Lung (tissue), 12 donors: ENCODE results near the gene AAMP. TPM values are rescaled to one million over a fixed set of nuclear protein-coding genes. Genes with fewer than 3 reads are reported as not detected.
"Not testable (repeated sequence)": the region's sequence is repeated elsewhere in the genome, so short reads cannot be mapped to it uniquely, and the experiment has no call there.

Source experiments
- ATAC-seq: fragments of 200-7000 bp; cut with Tn5 transposase; one replicate; pipeline ENCODE4 v1.9.1; 2020; ENCODE audit warnings: moderate number of reproducible peaks; ENCODE audit not compliant: insufficient read depth, low FRiP score
- DNase-seq, 3 donors: peaks; one replicate each; pipeline ENCODE4 v3.0.0-alpha.2; 2013 to 2017
- H3K27ac ChIP-seq, 2 donors: one replicate each; pipeline ENCODE4 v1.5.1; 2013; ENCODE audit warnings: mild to moderate bottlenecking in 2 of 2, moderate library complexity in 2 of 2, control low read depth in 1 of 2, inconsistent platforms in 1 of 2, low read depth in 1 of 2, low read length in 1 of 2
- H3K27me3 ChIP-seq, 3 donors: one replicate each; pipeline ENCODE4 v1.5.1; 2013; ENCODE audit warnings: low read length in 2 of 3; ENCODE audit not compliant: control insufficient read depth in 3 of 3, insufficient read depth in 3 of 3
- H3K36me3 ChIP-seq, 4 donors: one replicate each; pipeline ENCODE4 v1.5.1; 2013; ENCODE audit warnings: low read length in 4 of 4, mild to moderate bottlenecking in 1 of 4, moderate library complexity in 1 of 4; ENCODE audit not compliant: control insufficient read depth in 4 of 4, insufficient read depth in 4 of 4
- H3K4me1 ChIP-seq, 5 donors: one replicate each; pipeline ENCODE4 v1.5.1; 2013; ENCODE audit warnings: low read length in 5 of 5, mild to moderate bottlenecking in 2 of 5, moderate library complexity in 1 of 5; ENCODE audit not compliant: control insufficient read depth in 5 of 5, insufficient read depth in 5 of 5
- H3K4me3 ChIP-seq: one replicate; pipeline ENCODE4 v1.5.1; 2013; ENCODE audit warnings: mild to moderate bottlenecking, control low read depth, moderate library complexity
- H3K9ac ChIP-seq, 2 donors: one replicate each; pipeline ENCODE4 v1.5.1; 2013; ENCODE audit warnings: low read length in 2 of 2, control low read depth in 1 of 2; ENCODE audit not compliant: insufficient read depth in 1 of 2
- H3K9me3 ChIP-seq, 4 donors: one replicate each; pipeline ENCODE4 v1.5.1; 2013; ENCODE audit warnings: low read length in 3 of 4, mild to moderate bottlenecking in 1 of 4, moderate library complexity in 1 of 4; ENCODE audit not compliant: control insufficient read depth in 4 of 4, insufficient read depth in 3 of 4
- WGBS, 2 donors: extraction: QIAGEN DNeasy Blood & Tissue Kit; methylation state at CpG; one replicate each; pipeline ENCODE4 v1.1.7; 2013; 5-methylcytosine and 5-hydroxymethylcytosine counted together
- polyA plus RNA-seq, 2 donors: library from polyadenylated mRNA; stranded (reverse); fragments of 200-250 nt; gene quantifications; one replicate each; pipeline ENCODE4 v1.2.1, GENCODE V29; 2013
- total RNA-seq, 2 donors: library from RNA; depleted of rRNA in 1 of 2; stranded (reverse); fragments of >200 nt in 1 of 2; gene quantifications; one replicate each; pipeline ENCODE4 v1.2.1, GENCODE V29; 2014 to 2021
- TF ChIP-seq, protein P1 (sequence below): IDR thresholded peaks from 2 replicates; pipeline ENCODE4 v1.5.1; 2012; ENCODE audit warnings: mild to moderate bottlenecking; ENCODE audit errors: control extremely low read depth, extremely low read depth
- donor health status: control.
- donor health status: control.
- donor health status: Bipolar disorder and iron deficiency.
- donor health status: healthy.
- donor health status: DM: yes; HTN: yes; CAD: no.

The AAMP gene
- total and polyA plus RNA-seq, 4 donors = 62.0 to 193 (median 78.5) TPM

DNA sequence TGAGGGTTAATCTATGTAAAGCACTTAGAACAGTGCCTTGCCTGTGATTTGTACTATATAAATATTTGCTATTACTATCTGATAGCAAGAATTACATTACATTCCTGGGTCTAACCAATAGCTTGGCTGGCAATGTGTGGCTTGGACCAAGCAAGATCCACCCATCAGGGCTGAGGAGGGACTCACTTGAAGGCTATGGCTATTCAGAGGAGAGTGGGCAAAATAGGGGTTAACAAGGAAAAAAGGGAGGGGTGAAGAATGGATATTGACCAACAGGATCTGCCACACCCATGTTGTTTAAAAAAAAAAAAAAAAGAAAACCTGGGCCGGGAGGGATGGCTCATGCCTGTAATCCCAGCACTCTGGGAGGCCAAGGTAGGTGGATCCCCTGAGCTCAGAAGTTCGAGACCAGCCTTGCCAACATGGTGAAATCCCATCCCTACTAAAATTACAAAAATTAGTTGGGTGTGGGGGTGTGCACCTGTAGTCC, 42.4 kb upstream of the AAMP start:
- Histone ChIP-seq H3K36me3 (no peaks in the 10 kb centered on the region), H3K27ac (peak overlapping the region in 1 of 2 donors; percentile 40), H3K27me3 (no peaks in the 10 kb centered on the region), H3K9me3 (no peaks in the 10 kb centered on the region), H3K9ac (no peak overlapping the region), H3K4me1 (peaks cover 0 to 13% (median 6%) of the 10 kb centered on the region in 5 donors), H3K4me3 (no peak overlapping the region)
- DNase-seq (peak in 1 of 3 donors; percentile 55), ATAC-seq (no peak)
- 36 to 56% methylated on average over 2 of the region's 2 CpGs for WGBS, 2 donors
- TF ChIP-seq, protein P1, sequence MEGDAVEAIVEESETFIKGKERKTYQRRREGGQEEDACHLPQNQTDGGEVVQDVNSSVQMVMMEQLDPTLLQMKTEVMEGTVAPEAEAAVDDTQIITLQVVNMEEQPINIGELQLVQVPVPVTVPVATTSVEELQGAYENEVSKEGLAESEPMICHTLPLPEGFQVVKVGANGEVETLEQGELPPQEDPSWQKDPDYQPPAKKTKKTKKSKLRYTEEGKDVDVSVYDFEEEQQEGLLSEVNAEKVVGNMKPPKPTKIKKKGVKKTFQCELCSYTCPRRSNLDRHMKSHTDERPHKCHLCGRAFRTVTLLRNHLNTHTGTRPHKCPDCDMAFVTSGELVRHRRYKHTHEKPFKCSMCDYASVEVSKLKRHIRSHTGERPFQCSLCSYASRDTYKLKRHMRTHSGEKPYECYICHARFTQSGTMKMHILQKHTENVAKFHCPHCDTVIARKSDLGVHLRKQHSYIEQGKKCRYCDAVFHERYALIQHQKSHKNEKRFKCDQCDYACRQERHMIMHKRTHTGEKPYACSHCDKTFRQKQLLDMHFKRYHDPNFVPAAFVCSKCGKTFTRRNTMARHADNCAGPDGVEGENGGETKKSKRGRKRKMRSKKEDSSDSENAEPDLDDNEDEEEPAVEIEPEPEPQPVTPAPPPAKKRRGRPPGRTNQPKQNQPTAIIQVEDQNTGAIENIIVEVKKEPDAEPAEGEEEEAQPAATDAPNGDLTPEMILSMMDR = no peak

DNA sequence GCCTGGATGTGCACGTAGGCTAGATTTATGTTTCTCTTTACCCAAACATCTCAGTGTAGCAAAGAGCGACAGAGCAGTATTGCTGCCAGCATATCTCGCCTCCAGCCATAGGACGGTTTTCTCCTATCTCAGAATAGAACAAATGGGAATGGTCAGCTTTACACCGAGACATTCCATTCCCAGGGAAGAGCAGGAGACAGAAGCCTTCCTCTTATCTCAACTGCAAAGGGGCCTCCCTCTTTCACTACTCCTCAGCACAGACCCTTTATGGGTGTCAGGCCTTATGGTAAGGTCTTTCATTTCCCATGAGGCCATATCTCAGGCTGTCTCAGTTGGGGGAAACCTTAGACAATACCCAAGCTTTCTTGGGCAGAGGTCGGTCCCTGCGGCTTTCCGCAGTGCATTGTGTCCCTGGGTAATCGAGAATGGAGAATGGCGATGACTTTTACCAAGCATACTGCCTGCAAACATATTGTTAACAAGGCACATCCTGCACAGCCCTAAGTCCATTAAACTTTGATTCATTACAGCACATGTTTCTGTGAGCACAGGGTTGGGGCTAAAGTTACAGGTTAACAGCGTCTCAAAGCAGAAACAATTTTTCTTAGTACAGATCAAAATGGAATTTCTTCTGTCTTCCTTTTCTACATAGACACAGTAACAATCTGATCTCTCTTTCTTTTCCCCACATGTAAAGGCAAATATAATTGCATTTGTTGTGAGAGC, 41.8 kb upstream of the AAMP start:
- Histone ChIP-seq H3K4me1 (peaks cover 0 to 13% (median 5%) of the 10 kb centered on the region in 5 donors), H3K27ac (peak overlapping the region in 1 of 2 donors; percentile 9)
- not testable (repeated sequence) for DNase-seq, H3K9me3 ChIP-seq, H3K4me3 ChIP-seq, H3K27me3 ChIP-seq, H3K36me3 ChIP-seq, ATAC-seq, H3K9ac ChIP-seq
- WGBS, 2 donors = 74 to 79% methylated on average over 11 of the region's 11 CpGs

DNA sequence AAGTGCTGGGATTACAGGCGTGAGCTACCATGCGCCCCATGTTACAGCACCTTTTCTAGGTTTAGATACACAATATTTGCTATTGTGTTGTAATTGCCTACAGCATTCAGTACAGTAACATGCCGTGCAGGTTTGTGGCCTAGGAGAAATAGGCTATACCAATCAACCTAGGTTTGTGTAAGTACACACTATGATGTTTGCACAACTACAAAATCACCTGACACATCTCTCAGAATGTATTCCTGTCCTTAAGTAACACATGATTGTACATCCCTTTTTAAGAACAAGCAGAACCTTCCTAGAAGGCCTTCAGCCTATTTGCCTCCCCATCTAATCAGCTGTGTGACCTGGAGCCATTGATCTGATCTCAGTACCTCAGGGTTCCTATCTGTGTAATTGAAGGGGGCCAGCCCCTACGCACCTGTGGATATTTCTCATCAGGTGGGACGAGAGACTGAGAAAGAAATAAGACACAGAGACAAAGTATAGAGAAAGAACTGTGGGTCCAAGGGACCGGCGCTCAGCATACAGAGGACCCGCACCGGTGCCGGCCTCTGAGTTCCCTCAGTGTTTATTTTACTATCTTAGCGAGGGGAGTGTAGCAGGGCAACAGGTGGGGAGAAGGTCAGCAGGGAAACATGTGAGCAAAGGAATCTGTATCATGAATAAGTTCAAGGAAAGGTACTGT, 41.1 kb upstream of the AAMP start:
- DNase-seq = no peak
- H3K9ac ChIP-seq = no peak overlapping the region
- no peak for ATAC-seq
- 76 to 85% methylated on average over 11 of the region's 11 CpGs for WGBS, 2 donors
- no peaks in the 10 kb centered on the region for H3K9me3 ChIP-seq
- no peak overlapping the region for H3K27ac ChIP-seq
- TF ChIP-seq, protein P1 = no peak
- no peaks in the 10 kb centered on the region for H3K36me3 ChIP-seq
- H3K27me3 ChIP-seq = no peaks in the 10 kb centered on the region
- H3K4me1 ChIP-seq = peaks cover 0 to 13% (median 5%) of the 10 kb centered on the region in 5 donors
- H3K4me3 ChIP-seq = no peak overlapping the region

DNA sequence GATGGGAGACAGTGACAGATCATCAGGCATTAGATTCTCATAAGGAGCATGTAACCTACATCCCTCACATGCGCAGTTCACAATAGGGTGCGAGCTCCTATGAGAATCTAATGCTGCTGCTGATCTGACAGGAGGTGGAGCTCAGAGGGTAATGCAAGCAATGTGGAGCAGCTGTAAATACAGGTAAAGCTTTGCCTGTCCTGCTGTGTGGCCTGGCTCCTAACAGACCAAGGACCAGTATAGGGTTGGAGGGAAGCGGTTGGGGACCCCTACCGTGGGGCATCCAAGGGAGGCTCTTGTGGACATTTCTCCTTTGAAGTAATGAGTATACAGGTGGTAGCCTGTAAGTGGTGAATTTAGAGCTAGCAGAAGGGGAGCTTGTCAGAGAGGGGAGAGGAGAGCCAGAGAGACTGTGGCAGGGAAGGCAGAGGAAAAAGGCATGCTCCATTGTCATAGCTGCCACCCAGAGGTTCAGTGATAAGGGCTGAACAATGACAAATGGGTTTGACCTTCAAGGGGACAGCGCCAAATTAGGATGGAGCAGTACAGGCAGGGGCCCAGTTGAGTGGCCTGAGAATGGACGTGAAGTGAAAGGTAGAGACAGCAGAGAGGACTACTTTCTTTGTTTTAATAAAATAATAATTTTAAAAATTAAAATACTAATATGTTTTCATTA, 37.6 kb upstream of the AAMP start:
- H3K36me3 ChIP-seq = no peaks in the 10 kb centered on the region
- no peak overlapping the region for H3K9ac ChIP-seq
- no peaks in the 10 kb centered on the region for H3K27me3 ChIP-seq
- TF ChIP-seq, protein P1 = no peak
- WGBS, 2 donors = 93% methylated on average over 6 of the region's 6 CpGs
- H3K27ac ChIP-seq = no peak overlapping the region
- no peaks in the 10 kb centered on the region for H3K9me3 ChIP-seq
- DNase-seq (no peak), ATAC-seq (no peak)
- H3K4me3 ChIP-seq = no peak overlapping the region
- H3K4me1 ChIP-seq = peaks cover 0 to 13% (median 3%) of the 10 kb centered on the region in 5 donors
